GM23248 (cell line): ENCODE data around the gene GON4L. TPM values are rescaled to one million over a fixed set of nuclear protein-coding genes. Genes with fewer than 3 reads are reported as not detected.
"Not testable (repeated sequence)": the region's sequence is repeated elsewhere in the genome, so short reads cannot be mapped to it uniquely, and the experiment has no call there.

Experiments
- DNase-seq: peaks from one replicate; pipeline ENCODE4 v3.0.0-alpha.2; 2015
- H2AFZ ChIP-seq: fragments of 200-600 bp; sonication (generic); 2 replicates; pipeline ENCODE4 v1.6.1; 2016; ENCODE audit warnings: antibody characterized with exemption
- H3F3A ChIP-seq: fragments of 200-600 bp; sonication (generic); 2 replicates; pipeline ENCODE4 v1.6.1; 2016; ENCODE audit warnings: mild to moderate bottlenecking, antibody characterized with exemption, mixed run types; ENCODE audit not compliant: insufficient read depth
- H3K27ac ChIP-seq: fragments of 200-600 bp; sonication (generic); 2 replicates; pipeline ENCODE4 v1.5.1; 2016; ENCODE audit warnings: mild to moderate bottlenecking
- H3K27me3 ChIP-seq: fragments of 200-600 bp; sonication (generic); replicated peaks from 2 replicates; pipeline ENCODE4 v1.6.1; 2016; ENCODE audit warnings: mild to moderate bottlenecking; ENCODE audit not compliant: insufficient read depth
- H3K36me3 ChIP-seq: fragments of 200-600 bp; sonication (generic); 2 replicates; pipeline ENCODE4 v1.6.1; 2016; ENCODE audit warnings: low read depth, mild to moderate bottlenecking
- H3K4me1 ChIP-seq: fragments of 200-600 bp; sonication (generic); 2 replicates; pipeline ENCODE4 v1.6.1; 2016; ENCODE audit warnings: mild to moderate bottlenecking; ENCODE audit not compliant: insufficient read depth
- H3K4me2 ChIP-seq: fragments of 200-600 bp; sonication (generic); one replicate; pipeline ENCODE4 v1.6.1; 2016; ENCODE audit warnings: mild to moderate bottlenecking; ENCODE audit not compliant: unreplicated experiment
- H3K4me3 ChIP-seq: fragments of 200-600 bp; sonication (generic); 2 replicates; pipeline ENCODE4 v1.5.1; 2016; ENCODE audit warnings: mild to moderate bottlenecking
- H3K79me2 ChIP-seq: fragments of 200-600 bp; sonication (generic); 2 replicates; pipeline ENCODE4 v1.6.1; 2016; ENCODE audit warnings: mild to moderate bottlenecking; ENCODE audit not compliant: insufficient read depth
- H3K9ac ChIP-seq: fragments of 200-600 bp; sonication (generic); 2 replicates; pipeline ENCODE4 v1.6.1; 2016; ENCODE audit warnings: mild to moderate bottlenecking
- H3K9me2 ChIP-seq: fragments of 200-600 bp; sonication (generic); 2 replicates; pipeline ENCODE4 v1.6.1; 2016; ENCODE audit warnings: mixed run types, mild to moderate bottlenecking, moderate library complexity; ENCODE audit not compliant: insufficient read depth
- H3K9me3 ChIP-seq: fragments of 200-600 bp; sonication (generic); one replicate; pipeline ENCODE4 v1.6.1; 2017; ENCODE audit warnings: low read depth
- H4K20me1 ChIP-seq: fragments of 200-600 bp; sonication (generic); 2 replicates; pipeline ENCODE4 v1.6.0; 2016; ENCODE audit not compliant: insufficient read depth
- EZH2 ChIP-seq: fragments of 200-600 bp; sonication (generic); IDR thresholded peaks from 2 replicates; pipeline ENCODE4 v1.6.1; 2018; ENCODE audit warnings: antibody characterized with exemption, mild to moderate bottlenecking; ENCODE audit not compliant: insufficient read depth, poor library complexity, severe bottlenecking
- EZH2phosphoT487 ChIP-seq: fragments of 200-600 bp; sonication (generic); IDR thresholded peaks from 2 replicates; pipeline ENCODE4 v1.6.1; 2018; ENCODE audit warnings: antibody characterized with exemption, moderate library complexity, mild to moderate bottlenecking, low read depth; ENCODE audit not compliant: insufficient read depth
- WGBS, 2 experiments: methylation state at CpG; one replicate each; pipeline ENCODE4 v1.1.6; 2015 to 2017; ENCODE audit warnings: low lambda C conversion rate in 2 of 2, low coverage in 1 of 2; ENCODE audit errors: missing lambda C conversion rate in 2 of 2; 5-methylcytosine and 5-hydroxymethylcytosine counted together
- in situ Hi-C: fragments of 300-500 bp; cut with MboI; formaldehyde crosslinking; loops from 2 replicates; pipeline ENCODE4 v1.15.0; 2020
- polyA plus RNA-seq: library from polyadenylated mRNA; unstranded; fragments of >200 nt; fragmentation: Nextera tagmentation; extraction: Ambion mirVana; gene quantifications from 2 replicates; pipeline ENCODE4 v1.2.1, GENCODE V29; 2016
- total RNA-seq: library from RNA; depleted of rRNA; stranded (reverse); fragments of >200 nt; shearing (Covaris generic); gene quantifications from 2 replicates; pipeline ENCODE4 v1.2.3, GENCODE V29; 2014

Gene GON4L
- total and polyA plus RNA-seq, 2 experiments from 2014 or later: 20.4 to 30.3 TPM

GRCh38 chr1:155777582-155777981, 79.4 kb downstream of the GON4L start:
- no peaks in the 10 kb centered on the region for H3K9me3 ChIP-seq
- DNase-seq: no peak
- no peak overlapping the region for H3K9ac ChIP-seq
- no peaks in the 10 kb centered on the region for H3F3A ChIP-seq
- H2AFZ ChIP-seq: no peak overlapping the region
- no peak overlapping the region for H3K4me2 ChIP-seq
- H3K4me1 ChIP-seq: no peaks in the 10 kb centered on the region
- no peak overlapping the region for H3K4me3 ChIP-seq
- in situ Hi-C loops: no loop called here
- H3K79me2 ChIP-seq: no peaks in the 10 kb centered on the region
- TF ChIP-seq EZH2phosphoT487 (no peak), EZH2 (no peak)
- peaks cover 41% of the 10 kb centered on the region for H3K36me3 ChIP-seq
- WGBS, 2 experiments: 96% methylated on average over 3 of the region's 3 CpGs
- H3K27me3 ChIP-seq: no peaks in the 10 kb centered on the region
- no peaks in the 10 kb centered on the region for H3K9me2 ChIP-seq
- no peaks in the 10 kb centered on the region for H4K20me1 ChIP-seq
- H3K27ac ChIP-seq: no peak overlapping the region

- Histone ChIP-seq H3F3A (no peaks in the 10 kb centered on the region), H3K9me3 (no peaks in the 10 kb centered on the region), H3K4me2 (no peak overlapping the region), H4K20me1 (no peaks in the 10 kb centered on the region), H3K9ac (no peak overlapping the region), H3K36me3 (peaks cover 47% of the 10 kb centered on the region), H3K27me3 (no peaks in the 10 kb centered on the region), H3K27ac (no peak overlapping the region), H3K79me2 (no peaks in the 10 kb centered on the region), H3K4me1 (no peaks in the 10 kb centered on the region), H2AFZ (no peak overlapping the region), H3K4me3 (no peak overlapping the region), H3K9me2 (no peaks in the 10 kb centered on the region)
- WGBS, 2 experiments: 94 to 97% methylated on average over 4 of the region's 4 CpGs
- no peak for DNase-seq
- no peak for TF ChIP-seq EZH2
- no peak for TF ChIP-seq EZH2phosphoT487
- in situ Hi-C loops: no loop called here
Observed at GRCh38 chr1:155776414-155776813, 80.6 kb downstream of the GON4L start.

- Histone ChIP-seq H3F3A (no peaks in the 10 kb centered on the region), H3K79me2 (no peaks in the 10 kb centered on the region), H3K36me3 (peaks cover 56% of the 10 kb centered on the region), H3K27me3 (no peaks in the 10 kb centered on the region), H3K9ac (no peak overlapping the region), H4K20me1 (no peaks in the 10 kb centered on the region), H3K4me3 (no peak overlapping the region), H3K9me3 (no peaks in the 10 kb centered on the region), H3K27ac (no peak overlapping the region), H3K4me1 (no peaks in the 10 kb centered on the region), H3K4me2 (no peak overlapping the region), H3K9me2 (no peaks in the 10 kb centered on the region), H2AFZ (no peak overlapping the region)
- no peak for DNase-seq
- in situ Hi-C loops: no loop called here
- WGBS, 2 experiments: 96 to 100% methylated on average over 2 of the region's 2 CpGs
- TF ChIP-seq EZH2 (no peak), EZH2phosphoT487 (no peak)
Observed at GRCh38 chr1:155773221-155773620, 83.8 kb downstream of the GON4L start.

- peaks cover 48% of the 10 kb centered on the region for H3K36me3 ChIP-seq
- in situ Hi-C loops: no loop called here
- no peak for TF ChIP-seq EZH2phosphoT487
- TF ChIP-seq EZH2: no peak
Observed at GRCh38 chr1:155769257-155769656, 87.8 kb downstream of the GON4L start.

GRCh38 chr1:155767399-155767989, 89.5 kb downstream of the GON4L start:
- H3K4me3 ChIP-seq, H4K20me1 ChIP-seq, H3K9ac ChIP-seq, H3K27me3 ChIP-seq, H2AFZ ChIP-seq, H3K9me3 ChIP-seq, in situ Hi-C loops, H3K27ac ChIP-seq, DNase-seq, H3K4me2 ChIP-seq, H3K9me2 ChIP-seq, H3K79me2 ChIP-seq: not testable (repeated sequence)
- Histone ChIP-seq H3K4me1 (peaks cover 16% of the 10 kb centered on the region), H3F3A (peaks cover 29% of the 10 kb centered on the region), H3K36me3 (peaks cover 34% of the 10 kb centered on the region)
- WGBS, 2 experiments: 92 to 96% methylated on average over 4 to 5 of the region's 5 CpGs

More at GRCh38 chr1:155769257-155769656, 87.8 kb downstream of the GON4L start:
- Histone ChIP-seq H3F3A (peaks cover 13% of the 10 kb centered on the region), H4K20me1 (no peaks in the 10 kb centered on the region), H3K9ac (no peak overlapping the region), H3K4me1 (no peaks in the 10 kb centered on the region; the same call in 1 of the 2 replicates), H2AFZ (no peak overlapping the region), H3K79me2 (no peaks in the 10 kb centered on the region), H3K9me3 (no peaks in the 10 kb centered on the region), H3K4me3 (no peak overlapping the region), H3K9me2 (no peaks in the 10 kb centered on the region), H3K27ac (no peak overlapping the region), H3K27me3 (no peaks in the 10 kb centered on the region), H3K4me2 (no peak overlapping the region)
- no peak for DNase-seq
- 89 to 91% methylated on average over 5 of the region's 5 CpGs for WGBS, 2 experiments

GRCh38 chr1:155763989-155764388, 93.0 kb downstream of the GON4L start:
- DNase-seq: peak; percentile 4
- WGBS, 2 experiments: 88 to 93% methylated on average over 7 of the region's 7 CpGs
- H3K9me2 ChIP-seq, in situ Hi-C loops, H2AFZ ChIP-seq, H3K27me3 ChIP-seq, H3K4me2 ChIP-seq, H3K4me3 ChIP-seq, H3K79me2 ChIP-seq, H3K9me3 ChIP-seq, H4K20me1 ChIP-seq: not testable (repeated sequence)
- Histone ChIP-seq H3K36me3 (peaks cover 36% of the 10 kb centered on the region), H3F3A (peaks cover 32% of the 10 kb centered on the region), H3K27ac (peak overlapping the region; percentile 87), H3K4me1 (peaks cover 18% of the 10 kb centered on the region), H3K9ac (peak overlapping the region; percentile 47)

- H4K20me1 ChIP-seq, H3K27me3 ChIP-seq, H3K9me3 ChIP-seq, in situ Hi-C loops, H3K79me2 ChIP-seq, H3K9me2 ChIP-seq: not testable (repeated sequence)
- peaks cover 18% of the 10 kb centered on the region for H3K4me1 ChIP-seq
- H3K4me3 ChIP-seq: peak overlapping the region; percentile 0
- peak overlapping the region; percentile 87 for H3K27ac ChIP-seq
- peak overlapping the region; percentile 47 for H3K9ac ChIP-seq
- H3K36me3 ChIP-seq: peaks cover 31% of the 10 kb centered on the region
- H2AFZ ChIP-seq: peak overlapping the region; percentile 49; the same call in 1 of the 2 replicates
- DNase-seq: peak; percentile 94
- peak overlapping the region; percentile 35 for H3K4me2 ChIP-seq
- WGBS, 2 experiments: 30 to 31% methylated on average over 6 of the region's 6 CpGs
- peaks cover 32% of the 10 kb centered on the region for H3F3A ChIP-seq
Observed at GRCh38 chr1:155763090-155763815, 93.8 kb downstream of the GON4L start.
